Activated naive CD8-positive, alpha-beta T cell treated with anti-CD3 and anti-CD28 coated beads, Interleukin-2, amount 50 U/mL, for 24 hours (primary cell): ENCODE measurements around the gene ABL2.
"Not testable (repeated sequence)": the region's sequence is repeated elsewhere in the genome, so short reads cannot be mapped to it uniquely, and the experiment has no call there.

Source experiments
- ATAC-seq: fragments of 150-1000 bp; cut with Tn5 transposase; one replicate; pipeline ENCODE4 v1.10.0; 2021
- DNase-seq: peaks from one replicate; pipeline ENCODE4 v3.0.0; 2021
- H3K27ac Mint-ChIP-seq: one replicate; pipeline ENCODE4 v1.8.0; 2021; ENCODE audit warnings: mild to moderate bottlenecking, mixed read lengths
- H3K27me3 Mint-ChIP-seq: one replicate; pipeline ENCODE4 v1.8.0; 2021; ENCODE audit warnings: mixed read lengths
- H3K36me3 Mint-ChIP-seq: one replicate; pipeline ENCODE4 v1.8.0; 2021; ENCODE audit warnings: low read depth, mixed read lengths
- H3K4me1 Mint-ChIP-seq: one replicate; pipeline ENCODE4 v1.8.0; 2021; ENCODE audit warnings: mixed read lengths
- H3K4me3 Mint-ChIP-seq: one replicate; pipeline ENCODE4 v1.8.0; 2021; ENCODE audit warnings: mild to moderate bottlenecking, moderate library complexity, mixed read lengths
- H3K9me3 Mint-ChIP-seq: one replicate; pipeline ENCODE4 v1.8.0; 2021; ENCODE audit warnings: mixed read lengths

Gene ABL2

DNA sequence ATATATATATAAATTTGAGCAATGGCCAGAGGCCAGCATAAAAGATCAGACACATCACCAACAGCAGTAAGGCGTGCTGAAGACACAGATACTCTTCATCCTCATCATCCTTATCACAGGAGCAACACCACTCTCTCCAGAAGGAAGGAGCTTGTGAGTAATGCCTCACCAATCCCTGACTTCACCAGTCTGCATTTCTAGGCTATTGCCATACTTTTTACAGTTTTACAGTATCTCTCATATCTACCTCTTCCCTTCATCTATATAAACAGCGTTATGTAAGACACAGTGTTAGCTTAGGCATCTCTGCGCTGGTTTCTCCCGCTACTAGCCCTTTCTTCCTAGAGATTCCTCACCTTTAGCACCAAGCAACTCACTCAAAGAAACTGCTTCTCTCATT lies 2.4 kb upstream of the ABL2 start:
- ATAC-seq (no peak), DNase-seq (no peak)
- H3K4me1 Mint-ChIP-seq = peaks cover 23% of the 10 kb centered on the region
- no peaks in the 10 kb centered on the region for H3K27me3 Mint-ChIP-seq
- H3K27ac Mint-ChIP-seq = no peak overlapping the region
- H3K36me3 Mint-ChIP-seq = peaks cover 3% of the 10 kb centered on the region
- no peak overlapping the region for H3K4me3 Mint-ChIP-seq
- H3K9me3 Mint-ChIP-seq = no peaks in the 10 kb centered on the region

DNA sequence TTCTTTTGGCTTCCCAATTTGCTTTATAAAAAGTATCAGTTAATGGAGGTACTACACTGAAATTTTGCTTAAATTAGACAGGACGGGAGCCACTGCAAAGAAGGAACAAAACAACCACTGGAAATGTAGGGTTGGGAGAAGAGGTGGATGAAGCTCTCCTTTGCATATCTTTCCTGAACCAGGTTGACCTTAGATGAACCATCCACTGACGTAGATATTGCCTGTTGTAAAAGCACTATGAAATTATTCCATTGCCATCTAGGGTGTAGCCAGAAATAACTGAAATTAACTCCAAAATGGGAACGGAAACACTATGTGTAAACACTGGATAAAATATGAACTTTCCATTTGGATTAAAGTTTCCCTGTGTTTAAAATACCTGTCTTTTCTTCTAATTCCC lies 1.2 kb upstream of the ABL2 start:
- Mint-ChIP-seq H3K4me1 (peaks cover 28% of the 10 kb centered on the region), H3K4me3 (peak overlapping the region; percentile 82), H3K36me3 (peaks cover 7% of the 10 kb centered on the region), H3K27me3 (no peaks in the 10 kb centered on the region), H3K9me3 (no peaks in the 10 kb centered on the region), H3K27ac (no peak overlapping the region)
- DNase-seq = no peak
- ATAC-seq = no peak

GRCh38 chr1:179230251-179230650 lies 774 bp upstream of the ABL2 start:
- H3K4me1 Mint-ChIP-seq = peaks cover 29% of the 10 kb centered on the region
- H3K36me3 Mint-ChIP-seq = peaks cover 7% of the 10 kb centered on the region
- H3K4me3 Mint-ChIP-seq = peak overlapping the region; percentile 82
- H3K27ac Mint-ChIP-seq = peak overlapping the region; percentile 88
- ATAC-seq (peak; percentile 16), DNase-seq (no peak)
- no peaks in the 10 kb centered on the region for H3K27me3 Mint-ChIP-seq
- H3K9me3 Mint-ChIP-seq = no peaks in the 10 kb centered on the region

GRCh38 chr1:179228783-179229213 lies 679 bp downstream of the ABL2 start:
- Mint-ChIP-seq H3K36me3 (peaks cover 7% of the 10 kb centered on the region), H3K27me3 (no peaks in the 10 kb centered on the region), H3K4me3 (peak overlapping the region; percentile 82), H3K27ac (peak overlapping the region; percentile 51), H3K4me1 (peaks cover 30% of the 10 kb centered on the region), H3K9me3 (no peaks in the 10 kb centered on the region)
- peak; percentile 53 for DNase-seq
- ATAC-seq = peak; percentile 21

- Mint-ChIP-seq H3K36me3 (peaks cover 9% of the 10 kb centered on the region), H3K27me3 (no peaks in the 10 kb centered on the region), H3K27ac (no peak overlapping the region), H3K4me3 (no peak overlapping the region), H3K4me1 (peaks cover 30% of the 10 kb centered on the region), H3K9me3 (no peaks in the 10 kb centered on the region)
- no peak for DNase-seq
- ATAC-seq = no peak
Observed at GRCh38 chr1:179226738-179227137, 2.7 kb downstream of the ABL2 start.

- not testable (repeated sequence) for ATAC-seq
- peaks cover 26% of the 10 kb centered on the region for H3K4me1 Mint-ChIP-seq
- peaks cover 12% of the 10 kb centered on the region for H3K36me3 Mint-ChIP-seq
Observed at GRCh38 chr1:179224466-179224865, 5.0 kb downstream of the ABL2 start.

GRCh38 chr1:179221121-179221520 lies 8.4 kb downstream of the ABL2 start:
- not testable (repeated sequence) for H3K9me3 Mint-ChIP-seq, H3K27ac Mint-ChIP-seq, H3K4me3 Mint-ChIP-seq, H3K36me3 Mint-ChIP-seq, DNase-seq, ATAC-seq, H3K27me3 Mint-ChIP-seq
- peaks cover 11% of the 10 kb centered on the region for H3K4me1 Mint-ChIP-seq

More at GRCh38 chr1:179224466-179224865, 5.0 kb downstream of the ABL2 start:
- H3K27ac Mint-ChIP-seq, H3K9me3 Mint-ChIP-seq, H3K27me3 Mint-ChIP-seq, H3K4me3 Mint-ChIP-seq, DNase-seq: not testable (repeated sequence)

- ATAC-seq (no peak), DNase-seq (no peak)
- H3K27me3 Mint-ChIP-seq = no peaks in the 10 kb centered on the region
- peaks cover 18% of the 10 kb centered on the region for H3K4me1 Mint-ChIP-seq
- H3K27ac Mint-ChIP-seq = no peak overlapping the region
- H3K9me3 Mint-ChIP-seq = no peaks in the 10 kb centered on the region
- H3K36me3 Mint-ChIP-seq = peaks cover 6% of the 10 kb centered on the region
- H3K4me3 Mint-ChIP-seq = no peak overlapping the region
Observed at GRCh38 chr1:179217943-179218507, 11.5 kb downstream of the ABL2 start.

GRCh38 chr1:179213317-179213716 lies 16.2 kb downstream of the ABL2 start:
- not testable (repeated sequence) for H3K27me3 Mint-ChIP-seq, H3K27ac Mint-ChIP-seq, H3K9me3 Mint-ChIP-seq, H3K36me3 Mint-ChIP-seq, DNase-seq, ATAC-seq, H3K4me3 Mint-ChIP-seq
- H3K4me1 Mint-ChIP-seq = peaks cover 15% of the 10 kb centered on the region

GRCh38 chr1:179208681-179209477 lies 20.6 kb downstream of the ABL2 start:
- ATAC-seq (no peak), DNase-seq (no peak)
- Mint-ChIP-seq H3K27me3 (no peaks in the 10 kb centered on the region), H3K27ac (no peak overlapping the region), H3K4me1 (peaks cover 14% of the 10 kb centered on the region), H3K9me3 (no peaks in the 10 kb centered on the region), H3K4me3 (no peak overlapping the region), H3K36me3 (peaks cover 9% of the 10 kb centered on the region)

DNA sequence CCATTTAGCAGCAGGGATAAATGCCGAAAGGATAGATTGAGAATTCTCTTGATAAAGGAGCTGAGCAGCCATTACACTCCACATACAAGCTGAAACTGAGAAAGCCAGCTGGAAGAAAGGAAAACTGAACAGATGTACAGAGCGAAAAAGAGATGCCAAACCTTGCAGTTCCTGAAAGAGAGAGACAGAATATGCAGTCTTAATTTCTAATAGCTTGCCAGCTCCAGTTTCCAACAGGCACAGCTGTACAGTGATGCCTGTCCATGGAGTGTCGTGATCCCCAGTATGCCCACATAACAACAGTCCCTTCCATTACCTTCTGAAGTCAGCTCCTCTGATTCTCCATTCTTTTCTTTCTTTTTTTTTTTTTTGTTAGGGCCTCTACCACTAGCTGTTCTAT lies 22.7 kb downstream of the ABL2 start:
- Mint-ChIP-seq H3K4me3 (no peak overlapping the region), H3K4me1 (peaks cover 21% of the 10 kb centered on the region), H3K27ac (no peak overlapping the region), H3K36me3 (peaks cover 5% of the 10 kb centered on the region), H3K27me3 (no peaks in the 10 kb centered on the region), H3K9me3 (no peaks in the 10 kb centered on the region)
- DNase-seq (no peak), ATAC-seq (no peak)

GRCh38 chr1:179205284-179205683 lies 24.2 kb downstream of the ABL2 start:
- peaks cover 28% of the 10 kb centered on the region for H3K4me1 Mint-ChIP-seq
- peak overlapping the region; percentile 52 for H3K27ac Mint-ChIP-seq

DNA sequence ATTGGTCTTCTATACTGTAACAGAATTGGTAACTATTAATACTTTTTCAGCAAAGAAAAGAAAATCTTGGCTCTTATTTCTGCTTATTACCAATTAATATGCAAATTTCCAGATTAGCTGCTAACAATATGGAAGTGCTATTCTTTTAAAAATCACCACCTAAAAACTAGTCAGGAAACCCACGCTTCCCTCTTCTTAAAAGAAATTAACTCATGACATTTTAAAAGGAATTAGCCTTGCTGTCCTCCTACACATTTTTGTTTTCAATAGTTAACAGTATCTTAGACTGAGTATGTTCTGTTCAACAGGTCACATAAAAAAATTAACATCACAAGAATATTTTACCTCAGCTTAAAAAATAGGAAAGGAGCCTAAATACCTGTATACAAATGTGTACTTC lies 27.3 kb downstream of the ABL2 start:
- Mint-ChIP-seq H3K27ac (no peak overlapping the region), H3K36me3 (peaks cover 3% of the 10 kb centered on the region), H3K27me3 (no peaks in the 10 kb centered on the region), H3K4me1 (peaks cover 27% of the 10 kb centered on the region), H3K4me3 (no peak overlapping the region), H3K9me3 (no peaks in the 10 kb centered on the region)
- DNase-seq (no peak), ATAC-seq (no peak)

More at GRCh38 chr1:179205284-179205683, 24.2 kb downstream of the ABL2 start:
- ATAC-seq (peak; percentile 72), DNase-seq (no peak)
- H3K4me3 Mint-ChIP-seq = no peak overlapping the region
- no peaks in the 10 kb centered on the region for H3K27me3 Mint-ChIP-seq
- peaks cover 3% of the 10 kb centered on the region for H3K36me3 Mint-ChIP-seq
- H3K9me3 Mint-ChIP-seq = no peaks in the 10 kb centered on the region

DNA sequence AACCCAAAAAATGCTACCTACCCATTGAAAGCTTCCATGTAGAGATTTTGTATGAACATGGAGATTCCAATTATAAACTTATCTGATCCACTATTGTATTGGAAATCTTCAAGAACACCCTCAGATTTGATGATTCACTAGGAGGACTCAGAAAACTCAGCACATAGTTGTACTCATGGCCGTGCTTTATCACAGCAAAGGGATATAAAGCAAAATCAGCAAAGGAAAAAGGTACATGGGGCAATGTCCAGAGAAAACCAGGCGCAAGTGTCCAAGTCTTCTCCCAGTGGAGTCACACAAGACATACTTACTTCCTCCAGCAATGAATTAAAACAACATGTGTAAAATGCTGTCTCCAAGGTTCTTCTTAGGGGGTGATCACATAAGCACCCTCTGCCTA lies 28.9 kb downstream of the ABL2 start:
- peaks cover 3% of the 10 kb centered on the region for H3K36me3 Mint-ChIP-seq
- H3K4me3 Mint-ChIP-seq = no peak overlapping the region
- H3K4me1 Mint-ChIP-seq = peaks cover 20% of the 10 kb centered on the region
- no peaks in the 10 kb centered on the region for H3K27me3 Mint-ChIP-seq
- no peaks in the 10 kb centered on the region for H3K9me3 Mint-ChIP-seq
- DNase-seq = no peak
- no peak for ATAC-seq
- no peak overlapping the region for H3K27ac Mint-ChIP-seq

- Mint-ChIP-seq H3K9me3 (no peaks in the 10 kb centered on the region), H3K36me3 (no peaks in the 10 kb centered on the region), H3K27ac (no peak overlapping the region), H3K27me3 (no peaks in the 10 kb centered on the region), H3K4me1 (peaks cover 15% of the 10 kb centered on the region), H3K4me3 (no peak overlapping the region)
- DNase-seq = no peak
- ATAC-seq = no peak
Observed at GRCh38 chr1:179197690-179198297, 31.7 kb downstream of the ABL2 start.
